ENCODE data around the gene GPS2. TPM values are rescaled to one million over a fixed set of nuclear protein-coding genes. Genes with fewer than 3 reads are reported as not detected.

The GPS2 gene
- total RNA-seq, 4 donors from 2014 or later: 40.9 to 80.7 (median 70.5) TPM

DNA sequence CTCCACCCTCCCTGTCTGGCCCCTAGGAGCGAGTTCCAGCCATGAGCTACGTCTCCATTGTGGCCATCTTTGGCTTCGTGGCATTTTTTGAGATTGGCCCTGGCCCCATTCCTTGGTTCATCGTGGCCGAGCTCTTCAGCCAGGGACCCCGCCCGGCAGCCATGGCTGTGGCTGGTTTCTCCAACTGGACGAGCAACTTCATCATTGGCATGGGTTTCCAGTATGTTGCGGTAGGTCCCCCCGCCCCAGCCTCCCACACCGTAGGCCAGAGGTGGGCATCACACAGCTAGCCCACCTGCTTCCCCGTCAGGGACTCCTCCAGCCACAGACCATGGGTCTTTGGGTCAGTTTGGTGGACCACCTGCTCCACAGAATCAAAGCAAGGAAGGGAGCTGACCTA lies 29.5 kb downstream of the GPS2 start:
- Histone ChIP-seq H3K27ac (no peak overlapping the region), H3K9me3 (no peaks in the 10 kb centered on the region), H3K36me3 (peaks cover 0 to 32% (median 0%) of the 10 kb centered on the region in 3 donors), H3K4me1 (peaks cover 18 to 43% (median 21%) of the 10 kb centered on the region in 3 donors), H3K27me3 (peaks cover 0 to 54% (median 0%) of the 10 kb centered on the region in 4 donors), H3K4me3 (no peak overlapping the region)
- intact Hi-C loops (cut with DNase I): no loop called here
- no CpG with 5 or more reads among the region's 12 CpGs for WGBS, 2 donors
- DNase-seq: no peak
- TF ChIP-seq CTCF (IDR thresholded peaks at IDR 0.05): no peak
- TF ChIP-seq POLR2A (IDR thresholded peaks at IDR 0.05): no peak

DNA sequence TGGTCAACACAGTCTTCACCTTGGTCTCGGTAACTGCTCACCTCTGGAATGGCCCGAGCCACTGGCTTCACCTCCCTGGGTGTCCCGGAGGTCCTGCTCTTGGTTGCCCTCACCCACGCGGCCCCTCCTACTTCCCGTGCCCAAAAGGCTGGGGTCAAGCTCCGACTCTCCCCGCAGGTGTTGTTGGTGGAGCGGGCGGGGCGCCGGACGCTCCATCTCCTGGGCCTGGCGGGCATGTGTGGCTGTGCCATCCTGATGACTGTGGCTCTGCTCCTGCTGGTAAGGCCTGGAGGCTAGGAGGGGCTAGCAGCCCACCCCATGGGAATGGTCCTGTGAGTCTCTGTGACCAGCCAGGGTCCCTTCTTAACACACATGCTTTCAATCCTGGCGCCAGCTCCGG lies 30.2 kb downstream of the GPS2 start:
- Histone ChIP-seq H3K27ac (peak overlapping the region in 1 of 4 donors; percentile 5), H3K9me3 (no peaks in the 10 kb centered on the region), H3K4me1 (peaks cover 23 to 51% (median 24%) of the 10 kb centered on the region in 3 donors), H3K36me3 (peaks cover 0 to 32% (median 0%) of the 10 kb centered on the region in 3 donors), H3K27me3 (peaks cover 0 to 46% (median 0%) of the 10 kb centered on the region in 4 donors), H3K4me3 (no peak overlapping the region)
- WGBS, 2 donors: 100% methylated on average over 1 to 2 of the region's 16 CpGs
- DNase-seq: no peak
- intact Hi-C loops (cut with DNase I): no loop called here
- TF ChIP-seq CTCF (IDR thresholded peaks at IDR 0.05) (no peak), POLR2A (IDR thresholded peaks at IDR 0.05) (no peak)

GRCh38 chr17:7283471-7284216 lies 31.5 kb downstream of the GPS2 start:
- H3K27me3 ChIP-seq: peaks cover 0 to 39% (median 0%) of the 10 kb centered on the region in 4 donors
- intact Hi-C loops (cut with DNase I): no loop called here
- TF ChIP-seq CTCF (IDR thresholded peaks at IDR 0.05) (no peak), POLR2A (IDR thresholded peaks at IDR 0.05) (no peak)
- H3K4me1 ChIP-seq: peaks cover 23 to 55% (median 27%) of the 10 kb centered on the region in 3 donors
- peak overlapping the region in 3 of 4 donors; percentile 55 to 73 (median 62) for H3K4me3 ChIP-seq
- H3K9me3 ChIP-seq: no peaks in the 10 kb centered on the region
- H3K36me3 ChIP-seq: peaks cover 0 to 32% (median 0%) of the 10 kb centered on the region in 3 donors
- peak overlapping the region in 3 of 4 donors; percentile 88 to 92 (median 92) for H3K27ac ChIP-seq
- 67% methylated on average over 5 of the region's 18 CpGs; no CpG with 5 or more reads in 1 of the 2 donors for WGBS, 2 donors
- DNase-seq: no peak

DNA sequence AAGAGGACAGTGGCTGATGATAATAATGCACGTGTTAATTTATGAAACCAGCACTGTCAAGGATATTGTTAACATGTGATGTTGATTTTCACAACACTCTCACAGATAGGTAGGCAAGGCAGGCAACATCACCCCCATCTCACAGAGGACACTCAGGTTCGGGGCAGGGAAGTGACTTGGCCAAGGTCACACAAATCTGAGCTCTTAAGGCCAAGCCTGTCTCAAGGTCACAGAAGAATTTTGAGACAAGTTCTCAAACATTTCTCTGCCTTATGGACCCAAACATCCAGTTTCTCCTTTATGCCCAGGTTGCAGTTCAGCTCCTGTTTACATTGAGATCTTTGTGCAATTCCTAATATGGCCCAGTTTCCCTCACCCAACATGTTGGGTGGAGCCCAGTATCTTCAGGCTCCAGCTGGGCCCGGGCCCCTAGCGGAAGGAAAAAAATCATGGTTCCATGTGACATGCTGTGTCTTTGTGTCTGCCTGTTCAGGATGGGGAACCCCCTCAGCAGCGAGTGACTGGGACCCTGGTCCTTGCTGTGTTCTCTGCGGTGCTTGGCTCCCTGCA lies 32.3 kb downstream of the GPS2 start:
- TF ChIP-seq CTCF (IDR thresholded peaks at IDR 0.05) (peak in 2 of 6 experiments; percentile 23 to 39), POLR2A (IDR thresholded peaks at IDR 0.05) (no peak)
- intact Hi-C loops (cut with DNase I): no loop called here
- H3K4me1 ChIP-seq: peaks cover 23 to 55% (median 27%) of the 10 kb centered on the region in 3 donors
- peaks cover 0 to 33% (median 0%) of the 10 kb centered on the region in 4 donors for H3K27me3 ChIP-seq
- peaks cover 0 to 32% (median 0%) of the 10 kb centered on the region in 3 donors for H3K36me3 ChIP-seq
- no peaks in the 10 kb centered on the region for H3K9me3 ChIP-seq
- no peak for DNase-seq
- H3K4me3 ChIP-seq: peak overlapping the region in 3 of 4 donors; percentile 55 to 73 (median 62)
- peak overlapping the region; percentile 70 to 92 (median 90) for H3K27ac ChIP-seq
- 35 to 44% methylated on average over 2 to 3 of the region's 6 CpGs for WGBS, 2 donors
